HG02870 (cell line): ENCODE measurements around the gene RIPOR1.
"Not testable (repeated sequence)": the region's sequence is repeated elsewhere in the genome, so short reads cannot be mapped to it uniquely, and the experiment has no call there.

Experiments
- ATAC-seq: cut with Tn5 transposase; IDR thresholded peaks from one replicate; pipeline ENCODE4 v1.9.1; 2021; ENCODE audit warnings: mild to moderate bottlenecking, moderate library complexity; ENCODE audit not compliant: unreplicated experiment

Gene RIPOR1, protein sequence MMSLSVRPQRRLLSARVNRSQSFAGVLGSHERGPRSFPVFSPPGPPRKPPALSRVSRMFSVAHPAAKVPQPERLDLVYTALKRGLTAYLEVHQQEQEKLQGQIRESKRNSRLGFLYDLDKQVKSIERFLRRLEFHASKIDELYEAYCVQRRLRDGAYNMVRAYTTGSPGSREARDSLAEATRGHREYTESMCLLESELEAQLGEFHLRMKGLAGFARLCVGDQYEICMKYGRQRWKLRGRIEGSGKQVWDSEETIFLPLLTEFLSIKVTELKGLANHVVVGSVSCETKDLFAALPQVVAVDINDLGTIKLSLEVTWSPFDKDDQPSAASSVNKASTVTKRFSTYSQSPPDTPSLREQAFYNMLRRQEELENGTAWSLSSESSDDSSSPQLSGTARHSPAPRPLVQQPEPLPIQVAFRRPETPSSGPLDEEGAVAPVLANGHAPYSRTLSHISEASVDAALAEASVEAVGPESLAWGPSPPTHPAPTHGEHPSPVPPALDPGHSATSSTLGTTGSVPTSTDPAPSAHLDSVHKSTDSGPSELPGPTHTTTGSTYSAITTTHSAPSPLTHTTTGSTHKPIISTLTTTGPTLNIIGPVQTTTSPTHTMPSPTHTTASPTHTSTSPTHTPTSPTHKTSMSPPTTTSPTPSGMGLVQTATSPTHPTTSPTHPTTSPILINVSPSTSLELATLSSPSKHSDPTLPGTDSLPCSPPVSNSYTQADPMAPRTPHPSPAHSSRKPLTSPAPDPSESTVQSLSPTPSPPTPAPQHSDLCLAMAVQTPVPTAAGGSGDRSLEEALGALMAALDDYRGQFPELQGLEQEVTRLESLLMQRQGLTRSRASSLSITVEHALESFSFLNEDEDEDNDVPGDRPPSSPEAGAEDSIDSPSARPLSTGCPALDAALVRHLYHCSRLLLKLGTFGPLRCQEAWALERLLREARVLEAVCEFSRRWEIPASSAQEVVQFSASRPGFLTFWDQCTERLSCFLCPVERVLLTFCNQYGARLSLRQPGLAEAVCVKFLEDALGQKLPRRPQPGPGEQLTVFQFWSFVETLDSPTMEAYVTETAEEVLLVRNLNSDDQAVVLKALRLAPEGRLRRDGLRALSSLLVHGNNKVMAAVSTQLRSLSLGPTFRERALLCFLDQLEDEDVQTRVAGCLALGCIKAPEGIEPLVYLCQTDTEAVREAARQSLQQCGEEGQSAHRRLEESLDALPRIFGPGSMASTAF

DNA sequence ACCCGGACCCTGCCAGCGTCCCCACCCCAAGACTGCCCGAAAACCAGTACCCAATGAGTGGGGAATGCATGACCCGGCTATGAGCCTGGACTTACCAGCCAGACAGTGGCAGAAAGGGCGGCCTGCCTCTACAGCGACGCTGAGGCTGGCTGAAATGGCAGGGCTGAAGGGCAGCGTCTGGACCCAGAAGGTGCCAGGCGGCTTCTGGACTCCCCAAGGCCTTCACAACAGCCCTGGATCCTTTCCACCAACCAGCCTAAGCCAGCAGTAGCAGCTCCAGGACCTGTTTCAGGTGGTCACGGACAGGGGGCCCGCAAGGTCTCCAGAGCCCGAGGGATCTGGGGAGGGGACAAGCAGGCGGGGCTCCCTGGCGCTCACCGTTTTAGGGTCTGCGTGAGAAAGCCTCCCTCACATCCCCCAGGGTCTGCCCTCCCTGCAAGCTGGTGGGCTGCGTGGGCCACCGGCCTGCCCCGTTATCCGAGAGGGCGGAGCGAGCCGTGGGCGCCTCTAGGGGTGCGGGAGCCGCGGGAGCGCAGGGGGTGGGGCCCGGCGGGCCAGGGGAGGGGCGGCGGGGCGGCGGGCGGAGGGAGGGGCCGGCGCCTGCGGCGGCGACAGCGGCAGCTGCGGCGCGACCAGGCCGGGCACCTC lies at the start of gene RIPOR1:
TSS of gene RIPOR1 (plus strand) at position 608 of the 648 bp plus-strand sequence. CDS start 9,618 bp downstream, outside the sequence.
- ATAC-seq: no peak

GRCh38 chr16:67480833-67481560 lies 47.6 kb upstream of the RIPOR1 start, which contains the start of gene ATP6V0D1:
ATP6V0D1 (minus strand) TSS chr16:67481157; CDS start chr16:67481086, 71 bp downstream.
- peak; percentile 85 for ATAC-seq

GRCh38 chr16:67481561-67482232 lies 46.9 kb upstream of the RIPOR1 start:
- no peak for ATAC-seq

GRCh38 chr16:67482233-67482924 lies 46.2 kb upstream of the RIPOR1 start:
- no peak for ATAC-seq

GRCh38 chr16:67483150-67483549 lies 45.5 kb upstream of the RIPOR1 start, which contains the start of gene AGRP:
AGRP (minus strand) TSS chr16:67483547; CDS start chr16:67483398, 149 bp downstream.
- ATAC-seq: no peak

- no peak for ATAC-seq
Measured at GRCh38 chr16:67483731-67484525, 44.7 kb upstream of the RIPOR1 start.

DNA sequence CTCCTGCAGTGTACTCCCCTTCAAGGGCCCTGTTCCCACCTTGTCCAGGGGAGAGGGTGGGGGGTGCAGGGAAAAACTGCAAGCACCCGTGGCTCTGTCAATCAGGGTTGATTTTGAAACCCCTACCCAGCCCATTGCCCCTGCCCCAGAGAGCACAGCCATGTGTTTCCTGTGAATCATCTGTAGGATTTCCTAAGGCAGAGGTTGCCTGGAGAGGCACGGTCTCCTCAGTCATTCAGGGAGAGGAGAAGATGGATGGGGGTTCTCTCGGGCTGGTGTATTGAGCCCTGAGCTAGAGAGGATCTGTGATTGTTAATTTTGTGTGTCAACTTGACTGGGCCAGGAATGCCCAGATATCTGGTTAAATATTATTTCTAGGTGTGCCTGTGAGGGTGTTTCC lies 41.8 kb upstream of the RIPOR1 start:
- ATAC-seq: no peak

DNA sequence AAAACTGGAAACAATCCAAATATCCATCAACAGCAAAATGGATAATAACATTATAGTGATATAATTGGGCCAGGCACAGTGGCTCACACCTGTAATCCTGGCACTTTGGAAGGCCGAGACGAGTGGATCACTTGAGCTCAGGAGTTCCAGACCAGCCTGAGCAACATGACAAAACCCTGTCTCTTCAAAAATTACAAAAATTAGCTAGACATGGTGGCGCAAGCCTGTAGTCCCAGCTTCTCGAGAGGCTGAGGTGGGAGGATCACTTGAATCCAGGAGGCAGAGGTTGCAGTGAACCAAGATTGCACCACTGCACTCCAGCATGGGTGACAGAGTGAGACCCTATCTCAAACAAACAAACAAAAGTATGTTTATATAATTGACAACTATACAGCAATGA lies 41.1 kb upstream of the RIPOR1 start:
- not testable (repeated sequence) for ATAC-seq

DNA sequence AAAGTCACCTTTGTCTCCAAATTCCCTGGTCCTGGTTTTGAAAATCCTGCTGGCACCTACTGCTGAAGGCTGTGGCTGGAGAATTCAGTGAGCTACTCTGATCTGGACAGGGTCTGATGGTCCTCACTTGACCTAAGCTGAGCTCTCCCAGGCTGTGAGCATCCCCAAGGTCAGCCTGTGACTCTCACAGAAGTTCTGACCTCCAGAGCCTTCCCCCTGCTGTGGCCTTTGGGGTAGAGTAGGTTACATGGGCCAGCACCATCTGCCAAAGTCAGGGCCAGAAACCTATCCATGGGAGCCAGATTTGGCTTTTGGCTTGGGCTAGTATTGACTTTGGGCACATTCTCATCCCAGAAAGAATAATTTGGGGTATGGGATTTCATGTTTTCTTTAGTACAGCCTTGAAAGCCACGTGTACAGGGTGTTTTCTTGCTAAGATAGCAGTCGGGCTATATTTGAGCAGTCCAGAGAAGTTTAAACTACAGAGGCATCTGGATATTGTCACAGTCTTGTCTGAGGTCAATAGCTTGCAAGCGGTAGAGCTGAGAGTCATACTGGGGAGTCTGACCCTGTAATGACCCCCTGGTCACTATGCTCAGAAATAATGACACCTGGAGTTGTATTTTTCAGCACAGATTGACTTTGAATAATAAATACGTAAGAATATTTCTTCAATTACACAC lies 39.1 kb upstream of the RIPOR1 start:
- ATAC-seq: no peak

GRCh38 chr16:67490335-67491096 lies 38.1 kb upstream of the RIPOR1 start:
- no peak for ATAC-seq

GRCh38 chr16:67499106-67499505 lies 29.5 kb upstream of the RIPOR1 start:
- no peak for ATAC-seq

- ATAC-seq: no peak
Measured at GRCh38 chr16:67504031-67505021, 24.3 kb upstream of the RIPOR1 start.

DNA sequence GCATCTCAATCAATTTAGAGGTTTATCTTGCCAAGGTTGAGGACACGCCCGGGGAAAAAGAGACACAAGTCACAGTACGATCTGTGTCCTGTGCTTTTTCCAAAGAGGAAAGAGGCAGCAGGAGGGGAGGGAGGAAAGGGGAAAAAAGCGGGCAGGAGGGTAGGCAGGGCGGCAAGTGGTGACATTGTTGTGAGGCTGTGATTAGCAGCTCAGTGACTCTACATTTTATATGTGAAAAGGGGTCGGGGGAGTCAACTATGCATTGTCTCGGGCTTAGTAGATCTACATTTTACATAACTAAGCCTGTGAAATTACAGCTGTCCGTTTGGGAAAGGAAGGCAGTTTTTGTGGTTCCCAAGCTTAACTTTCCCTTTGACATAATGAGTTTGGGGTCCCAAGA lies 22.2 kb upstream of the RIPOR1 start:
- no peak for ATAC-seq

DNA sequence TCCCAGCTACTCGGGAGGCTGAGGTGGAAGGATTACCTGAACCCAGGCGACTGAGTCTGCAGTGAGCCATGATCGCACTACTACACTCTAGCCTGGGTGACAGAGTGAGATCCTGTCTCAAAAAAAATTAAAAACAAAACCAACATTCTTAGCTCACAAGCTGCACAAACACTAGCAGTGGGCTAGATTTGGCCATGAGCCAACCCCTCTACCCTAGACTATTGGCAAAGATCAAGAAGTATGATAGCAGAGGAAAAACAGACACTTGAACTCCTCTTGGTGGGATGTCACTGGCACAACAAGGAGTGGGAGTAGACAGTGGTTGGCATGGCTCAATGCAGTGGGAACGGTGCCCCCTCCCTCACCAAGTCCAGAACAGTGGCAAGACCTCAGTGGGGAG lies 19.6 kb upstream of the RIPOR1 start:
- no peak for ATAC-seq

- ATAC-seq: not testable (repeated sequence)
Measured at GRCh38 chr16:67513892-67514291, 14.7 kb upstream of the RIPOR1 start.
